GM18508 (cell line): ENCODE results near the gene RPS6KB2.

Experiments used
- ATAC-seq: cut with Tn5 transposase; IDR thresholded peaks from one replicate; pipeline ENCODE4 v1.9.1; 2021; ENCODE audit warnings: moderate number of reproducible peaks; ENCODE audit not compliant: insufficient read depth, unreplicated experiment

The RPS6KB2 gene

GRCh38 chr11:67409261-67409666 is 19.0 kb upstream of the RPS6KB2 start:
- no peak for ATAC-seq

- no peak for ATAC-seq
These were observed 18.4 kb upstream of the RPS6KB2 start for GRCh38 chr11:67409781-67410368.

- no peak for ATAC-seq
These were observed 17.9 kb upstream of the RPS6KB2 start for GRCh38 chr11:67410369-67410831.

GRCh38 chr11:67410984-67411784 is 17.1 kb upstream of the RPS6KB2 start:
- no peak for ATAC-seq

- no peak for ATAC-seq
These were observed 16.5 kb upstream of the RPS6KB2 start for GRCh38 chr11:67411785-67412152.

GRCh38 chr11:67412495-67413179 is 15.7 kb upstream of the RPS6KB2 start:
- no peak for ATAC-seq

GRCh38 chr11:67413266-67413849 is 14.9 kb upstream of the RPS6KB2 start:
- no peak for ATAC-seq

- ATAC-seq: no peak
These were observed 12.6 kb upstream of the RPS6KB2 start, which contains the start of gene CARNS1 for GRCh38 chr11:67415501-67416304. TSS of gene CARNS1 (plus strand) at chr11:67415678. CDS start at chr11:67416200, 522 bp downstream.

GRCh38 chr11:67416416-67417335 is 11.6 kb upstream of the RPS6KB2 start:
- no peak for ATAC-seq

- no peak for ATAC-seq
These were observed 10.9 kb upstream of the RPS6KB2 start for GRCh38 chr11:67417425-67417824.

GRCh38 chr11:67418476-67419281 is 9.6 kb upstream of the RPS6KB2 start:
- ATAC-seq: no peak

GRCh38 chr11:67419325-67420049 is 8.8 kb upstream of the RPS6KB2 start:
- no peak for ATAC-seq

GRCh38 chr11:67420147-67420645 is 8.1 kb upstream of the RPS6KB2 start:
- ATAC-seq: no peak

GRCh38 chr11:67420646-67421429 is 7.5 kb upstream of the RPS6KB2 start:
- ATAC-seq: no peak

GRCh38 chr11:67421430-67422031 is 6.8 kb upstream of the RPS6KB2 start:
- no peak for ATAC-seq

GRCh38 chr11:67422891-67423290 is 5.4 kb upstream of the RPS6KB2 start:
- no peak for ATAC-seq
